Ramos (cell line): ENCODE results near the gene RBPJ.
"Not testable (repeated sequence)": the region's sequence is repeated elsewhere in the genome, so short reads cannot be mapped to it uniquely, and the experiment has no call there.

Experiments used
- in situ Hi-C: fragments of 300-500 bp; cut with MboI; formaldehyde crosslinking; loops from one replicate; pipeline ENCODE4 v1.14.3; 2022; ENCODE audit warnings: low sequenced_read_pairs; ENCODE audit not compliant: unreplicated experiment

The RBPJ gene

GRCh38 chr4:26300314-26301307 lies 20.2 kb upstream of the RBPJ start:
- in situ Hi-C loops: no loop called here

GRCh38 chr4:26302031-26302899 lies 18.5 kb upstream of the RBPJ start:
- in situ Hi-C loops: no loop called here

- in situ Hi-C loops: no loop called here
Measured at GRCh38 chr4:26303008-26303407, 17.8 kb upstream of the RBPJ start.

- in situ Hi-C loops: no loop called here
Measured at GRCh38 chr4:26307037-26307800, 13.6 kb upstream of the RBPJ start.

DNA sequence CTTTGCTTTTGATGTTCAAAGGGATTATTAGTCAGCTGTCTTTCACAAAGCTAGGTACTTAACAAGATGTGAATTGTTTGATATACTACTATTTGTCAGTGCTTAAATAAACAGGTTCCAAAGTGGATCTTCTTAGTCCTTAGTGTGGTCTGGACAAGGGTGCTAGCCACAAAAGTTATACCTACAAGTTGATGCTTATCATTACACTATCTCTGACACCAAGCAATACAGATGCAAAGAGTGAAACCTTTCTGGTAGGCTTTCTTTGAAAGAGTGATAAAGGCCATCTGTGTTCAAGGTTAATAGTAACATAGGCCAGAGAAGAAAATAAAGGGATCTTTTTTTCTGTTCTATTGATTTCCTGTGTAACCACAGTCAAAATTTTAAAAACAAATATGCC lies 12.2 kb upstream of the RBPJ start:
- in situ Hi-C loops: no loop called here

DNA sequence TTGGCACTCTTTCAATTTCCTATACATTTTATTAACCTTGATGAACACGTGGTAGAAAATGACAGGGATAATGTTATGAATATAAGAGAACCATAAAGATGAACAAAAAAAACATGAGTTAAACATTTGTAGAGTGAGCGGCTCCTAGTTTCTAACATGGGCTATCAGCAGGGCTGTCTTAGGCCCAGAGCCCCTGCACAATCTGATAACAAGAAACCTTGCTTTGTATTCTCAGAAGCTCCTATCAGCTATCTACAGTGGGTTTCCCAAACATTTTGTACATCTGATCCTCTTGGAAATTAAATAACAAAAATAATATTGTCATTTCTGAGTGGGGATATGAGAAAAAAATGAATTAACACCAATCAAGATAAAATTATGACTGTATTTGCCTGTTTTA lies 10.6 kb upstream of the RBPJ start:
- in situ Hi-C loops: no loop called here

- in situ Hi-C loops: no loop called here
Measured at GRCh38 chr4:26311633-26312032, 9.2 kb upstream of the RBPJ start.

- in situ Hi-C loops: not testable (repeated sequence)
Measured at GRCh38 chr4:26315316-26315932, 5.4 kb upstream of the RBPJ start.

GRCh38 chr4:26317766-26318165 lies 3.0 kb upstream of the RBPJ start:
- in situ Hi-C loops: no loop called here

DNA sequence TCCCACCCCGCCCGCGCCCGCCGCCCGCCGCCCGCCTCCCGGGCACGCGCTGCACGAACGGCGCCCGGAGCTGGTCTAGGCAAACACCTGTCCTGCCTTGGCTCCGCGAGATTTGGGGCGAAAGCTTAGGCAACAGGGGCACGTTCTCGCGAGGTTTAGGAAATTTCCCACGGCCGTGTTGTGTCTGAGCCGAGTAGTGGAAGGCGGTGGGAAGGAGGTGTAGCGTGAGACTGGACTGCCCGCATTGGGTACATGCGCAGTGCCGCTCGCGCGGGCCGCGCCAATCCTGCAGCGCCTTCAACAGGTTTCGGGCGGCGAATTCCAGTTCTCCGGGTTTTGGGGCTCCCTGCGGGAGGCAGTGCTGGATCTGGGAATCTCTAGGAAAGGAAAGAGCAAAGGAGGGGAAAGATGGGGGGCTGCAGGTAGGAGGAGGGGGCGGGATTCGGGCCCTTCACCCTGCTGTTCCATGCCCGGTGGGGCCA lies 1.3 kb upstream of the RBPJ start:
- in situ Hi-C loops: no loop called here

DNA sequence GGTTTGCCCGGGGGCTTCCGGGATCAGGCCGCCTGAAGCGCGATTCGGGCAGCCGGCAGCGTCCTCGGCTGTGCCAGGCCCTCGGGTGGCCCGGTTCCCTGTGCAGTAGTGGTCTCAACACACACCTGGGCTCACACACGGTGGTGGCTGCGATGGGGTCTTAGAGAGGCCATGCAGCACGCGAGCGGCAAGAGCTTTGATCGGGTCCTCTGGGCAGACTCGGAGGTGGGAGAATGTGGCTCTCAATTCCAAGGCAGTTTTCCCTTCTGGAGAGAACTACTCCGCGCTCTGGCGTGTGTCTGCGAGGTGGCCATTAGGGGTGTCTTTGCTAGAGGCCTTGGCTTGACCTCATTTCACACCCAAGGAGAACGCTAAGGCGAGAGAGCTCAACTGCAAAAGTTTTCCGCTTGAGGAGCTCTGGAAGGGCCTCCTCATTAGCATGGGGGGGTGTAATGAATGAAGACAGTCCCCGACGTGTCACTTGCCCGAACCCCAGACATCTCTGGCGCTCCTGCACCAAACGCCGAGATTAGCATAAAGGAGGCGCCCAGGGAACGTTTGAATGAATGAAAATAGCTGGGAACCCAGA lies 771 bp upstream of the RBPJ start:
- in situ Hi-C loops: loop anchor here (10.0 kb wide), 1 partner anchor 475 kb away; no protein-coding TSS in a partner anchor

- in situ Hi-C loops: loop anchor here (10.0 kb wide), 1 partner anchor 477 kb away; no protein-coding TSS in a partner anchor
Measured at GRCh38 chr4:26321373-26322221, 783 bp downstream of the RBPJ start.

GRCh38 chr4:26322346-26322745 lies 1.5 kb downstream of the RBPJ start:
- in situ Hi-C loops: loop anchor here (10.0 kb wide), 1 partner anchor 478 kb away; no protein-coding TSS in a partner anchor

GRCh38 chr4:26323821-26324220 lies 3.0 kb downstream of the RBPJ start:
- in situ Hi-C loops: loop anchor here (10.0 kb wide), 1 partner anchor 479 kb away; no protein-coding TSS in a partner anchor

GRCh38 chr4:26325191-26325590 lies 4.4 kb downstream of the RBPJ start:
- in situ Hi-C loops: loop anchor here (10.0 kb wide), 1 partner anchor 480 kb away; no protein-coding TSS in a partner anchor

- in situ Hi-C loops: loop anchor here (10.0 kb wide), 1 partner anchor 482 kb away; no protein-coding TSS in a partner anchor
Measured at GRCh38 chr4:26326791-26327190, 6.0 kb downstream of the RBPJ start.

- in situ Hi-C loops: no loop called here
Measured at GRCh38 chr4:26330186-26330787, 9.5 kb downstream of the RBPJ start.

- in situ Hi-C loops: no loop called here
Measured at GRCh38 chr4:26330946-26331345, 10.1 kb downstream of the RBPJ start.
